K562 (cell line): ENCODE results near the gene MYO10. TPM values are rescaled to one million over a fixed set of nuclear protein-coding genes. Genes with fewer than 3 reads are reported as not detected.

Experiments used
- ATAC-seq: fragments of 200-7000 bp; cut with Tn5 transposase; 3 replicates; pipeline ENCODE4 v1.9.1; 2020; ENCODE audit warnings: moderate library complexity
- BruUV-seq: library from RNA; stranded (reverse); fragments of 400-500 nt; replicated peaks from 2 replicates; lab custom pipeline; 2021; lab: Mats Ljungman, UMichigan
- CTCF ChIA-PET: fragments of 300-600 bp; formaldehyde crosslinking; extraction: SDS; loops from one replicate; lab custom pipeline; 2021; ENCODE audit warnings: low intra/inter-chr PET ratio; lab: Yijun Ruan, JAX
- POLR2A ChIA-PET: fragments of 300-600, 350-650 bp; sonication (Branson Sonifier 250); formaldehyde crosslinking; extraction: SDS; loops from one replicate; lab custom pipeline; 2021; ENCODE audit warnings: antibody characterized with exemption, inconsistent platforms; lab: Yijun Ruan, JAX
- DNase-seq, 4 experiments: peaks; one replicate each; pipeline versions ENCODE4 v3.0.0 to v3.0.0-alpha.2; 2011 to 2018; ENCODE audit warnings: low spot score in 3 of 4, mixed read lengths in 3 of 4; ENCODE audit errors: extremely low read depth in 1 of 4
- FAIRE-seq: peaks from 2 replicates; lab custom pipeline; 2011; peaks lifted over from hg19 to GRCh38; lab: Jason Lieb, UNC
- H2AFZ ChIP-seq: 2 replicates; pipeline ENCODE4 v1.6.0; 2011; ENCODE audit warnings: low read depth, low read length, control low read depth, inconsistent platforms
- H3K27ac ChIP-seq: fragments of 200-600 bp; 3 replicates; pipeline ENCODE4 v1.8.0; 2011; ENCODE audit warnings: low read depth, mild to moderate bottlenecking, control low read depth, inconsistent platforms, low read length, moderate library complexity, mixed read lengths; ENCODE audit errors: extremely low read depth
- H3K27me3 ChIP-seq, 2 experiments: fragments of 300-600 bp in 1 of 2; 2 replicates in 1 of 2; 3 replicates in 1 of 2; pipeline versions ENCODE4 v1.6.0 to v1.8.0; 2011; ENCODE audit warnings: inconsistent platforms in 2 of 2, low read length in 2 of 2, mild to moderate bottlenecking in 1 of 2, mixed read lengths in 1 of 2, moderate library complexity in 1 of 2; ENCODE audit not compliant: control insufficient read depth in 2 of 2, insufficient read depth in 2 of 2
- H3K36me3 ChIP-seq: fragments of 300-600 bp; 3 replicates; pipeline ENCODE4 v1.8.0; 2011; ENCODE audit warnings: mild to moderate bottlenecking, low read length, inconsistent platforms; ENCODE audit not compliant: control insufficient read depth, insufficient read depth
- H3K4me1 ChIP-seq, 2 experiments: fragments of 200-600 bp in 1 of 2; replicated peaks in 1 of 2; 2 replicates in 1 of 2; 3 replicates in 1 of 2; pipeline versions ENCODE4 v1.5.1 to v1.8.0; 2011; ENCODE audit warnings: inconsistent platforms in 2 of 2, low read length in 2 of 2, mild to moderate bottlenecking in 1 of 2, mixed read lengths in 1 of 2, moderate library complexity in 1 of 2; ENCODE audit not compliant: control insufficient read depth in 2 of 2, insufficient read depth in 2 of 2
- H3K4me2 ChIP-seq: 2 replicates; pipeline ENCODE4 v1.6.1; 2011; ENCODE audit warnings: low read length, control low read depth, inconsistent platforms, mixed read lengths; ENCODE audit not compliant: insufficient read depth
- H3K4me3 ChIP-seq: fragments of 200-600 bp; sonication (generic), shearing (Covaris generic); 2 replicates; pipeline ENCODE4 v1.5.1; 2016; ENCODE audit warnings: control low read depth, inconsistent platforms
- H3K79me2 ChIP-seq: fragments of 200-600 bp; 3 replicates; pipeline ENCODE4 v1.8.0; 2011; ENCODE audit warnings: low read length, inconsistent platforms; ENCODE audit not compliant: control insufficient read depth, insufficient read depth
- H3K9ac ChIP-seq, 2 experiments: 2 replicates each; pipeline versions ENCODE4 v1.6.0 to v1.6.1; 2011; ENCODE audit warnings: low read depth in 2 of 2, low read length in 2 of 2, control low read depth in 1 of 2, inconsistent platforms in 1 of 2, mild to moderate bottlenecking in 1 of 2, mixed read lengths in 1 of 2; ENCODE audit not compliant: insufficient read depth in 1 of 2
- H3K9me1 ChIP-seq: one replicate; pipeline ENCODE4 v1.6.0; 2011; ENCODE audit warnings: inconsistent platforms, mild to moderate bottlenecking, low read length, moderate library complexity; ENCODE audit not compliant: control insufficient read depth, insufficient read depth
- H3K9me3 ChIP-seq: replicated peaks from 2 replicates; pipeline ENCODE4 v1.5.1; 2011; ENCODE audit warnings: low read depth, low read length, inconsistent platforms; ENCODE audit not compliant: control insufficient read depth, insufficient read depth
- H4K20me1 ChIP-seq: replicated peaks from 2 replicates; pipeline ENCODE4 v1.6.1; 2011; ENCODE audit warnings: low read length, inconsistent platforms, mixed read lengths; ENCODE audit not compliant: control insufficient read depth, insufficient read depth
- HMG20B ChIP-seq: fragments of 250-450 bp; sonication (Bioruptor Pico); IDR thresholded peaks from 2 replicates; pipeline ENCODE4 v1.5.0; 2021; ENCODE audit warnings: mild to moderate bottlenecking
- HNRNPLL ChIP-seq: fragments of 200-400 bp; formaldehyde crosslinking; IDR thresholded peaks from 2 replicates; pipeline ENCODE4 v1.6.1; 2017; ENCODE audit warnings: low read length, low read depth, mild to moderate bottlenecking; ENCODE audit not compliant: poor library complexity, severe bottlenecking
- LARP7 ChIP-seq: fragments of 450-650 bp; IDR thresholded peaks from 2 replicates; pipeline ENCODE4 v1.6.1; 2016
- MEIS2 ChIP-seq: fragments of 450-650 bp; IDR thresholded peaks from 2 replicates; pipeline ENCODE4 v1.6.1; 2014; ENCODE audit warnings: mild to moderate bottlenecking; ENCODE audit not compliant: partially characterized antibody
- NR2C2 ChIP-seq, 2 experiments: fragments of 200-800 bp in 1 of 2; sonication (Bioruptor generic) in 1 of 2; sonication (generic) in 1 of 2; formaldehyde crosslinking in 1 of 2; IDR thresholded peaks; 2 replicates each; pipeline versions ENCODE4 v1.6.1 to v1.8.0; 2016 to 2022; ENCODE audit warnings: mild to moderate bottlenecking in 1 of 2, missing compliant biosample characterization in 1 of 2, missing genetic modification characterization in 1 of 2, missing genetic modification reagents in 1 of 2
- ZNF124 ChIP-seq: sonication (generic); formaldehyde crosslinking; IDR thresholded peaks from 2 replicates; pipeline ENCODE4 v1.8.1; 2022; ENCODE audit warnings: missing genetic modification reagents
- WGBS: fragments of 100-300 bp; shearing (Covaris generic); methylation state at CpG from one replicate; pipeline ENCODE4 v1.1.6; 2016; ENCODE audit warnings: low coverage, mixed read lengths; ENCODE audit not compliant: insufficient coverage; ENCODE audit errors: missing lambda C conversion rate; 5-methylcytosine and 5-hydroxymethylcytosine counted together
- in situ Hi-C: fragments of 300-500 bp; cut with MboI; formaldehyde crosslinking; loops from 4 replicates; pipeline ENCODE4 v1.15.0; 2018; ENCODE audit warnings: inconsistent platforms, mixed read lengths
- intact Hi-C: fragments of 100-400 bp; cut with micrococcal nuclease; formaldehyde crosslinking; loops from 2 replicates; pipeline ENCODE4 v1.14.2; 2022
- polyA plus RNA-seq, 8 experiments: library from polyadenylated mRNA; depleted of rRNA in 4 of 8; stranded (reverse) in 5 of 8; unstranded in 3 of 8; fragments of >200 nt; fragmentation: Nextera tagmentation in 2 of 8; fragmentation: Illumina TruSeq in 1 of 8; extraction: Ambion mirVana in 2 of 8; extraction: Trizol in 1 of 8; gene quantifications; 2 replicates each; pipeline versions ENCODE4 v1.2.1 to v1.2.3, GENCODE V29; 2011 to 2014; ENCODE audit warnings: inconsistent platforms in 1 of 8, missing spikeins in 1 of 8
- total RNA-seq, 7 experiments: library from RNA; depleted of rRNA in 6 of 7; stranded (reverse); fragments of >200 nt in 6 of 7; fragmentation: Illumina TruSeq in 2 of 7; extraction: Trizol in 2 of 7; gene quantifications; 2 replicates each; pipeline versions ENCODE4 v1.2.1 to v1.2.3, GENCODE V29; 2011 to 2021; ENCODE audit warnings: low replicate concordance in 1 of 7
- TF ChIP-seq, protein P1 (sequence below), 2 experiments: fragments of 450-650 bp in 1 of 2; IDR thresholded peaks; 2 replicates each; pipeline ENCODE4 v1.6.1; 2011 to 2017; ENCODE audit warnings: low read depth in 2 of 2, antibody characterized with exemption in 1 of 2, borderline replicate concordance in 1 of 2, low read length in 1 of 2, mild to moderate bottlenecking in 1 of 2, mixed read lengths in 1 of 2; ENCODE audit not compliant: control insufficient read depth in 1 of 2
- TF ChIP-seq, protein P2 (sequence below): fragments of 450-650 bp; conservative IDR thresholded peaks from 2 replicates; pipeline ENCODE4 v1.6.1; 2016; ENCODE audit warnings: missing genetic modification characterization, low read depth, mild to moderate bottlenecking, missing compliant biosample characterization, moderate library complexity
- TF ChIP-seq, protein P3 (sequence below): fragments of 250-450 bp; sonication (Bioruptor Pico); IDR thresholded peaks from 2 replicates; pipeline ENCODE4 v1.4.0; 2020
- TF ChIP-seq, protein P4 (sequence below): fragments of 250-450 bp; sonication (Bioruptor Pico); IDR thresholded peaks from 2 replicates; pipeline ENCODE4 v1.8.0; 2021; ENCODE audit warnings: mild to moderate bottlenecking, moderate library complexity

Gene MYO10
- total and polyA plus RNA-seq, 9 of the 15 experiments (the other 6 are each of a cell fraction or from before 2014, with no cell fraction given), result 0.04 to 0.24 TPM; not detected in 7

- DNase-seq, result no peak
- in situ Hi-C loops, result no loop called here
- TF ChIP-seq ZNF124 (CRISPR knock-in tag) (no peak), HMG20B (CRISPR knock-in tag) (no peak), NR2C2 (CRISPR knock-in tag; IDR thresholded peaks at IDR 0.05) (no peak), NR2C2 (tag; IDR thresholded peaks at IDR 0.05) (no peak), HNRNPLL (no peak), LARP7 (no peak), MEIS2 (no peak)
- TF ChIP-seq, protein P1, sequence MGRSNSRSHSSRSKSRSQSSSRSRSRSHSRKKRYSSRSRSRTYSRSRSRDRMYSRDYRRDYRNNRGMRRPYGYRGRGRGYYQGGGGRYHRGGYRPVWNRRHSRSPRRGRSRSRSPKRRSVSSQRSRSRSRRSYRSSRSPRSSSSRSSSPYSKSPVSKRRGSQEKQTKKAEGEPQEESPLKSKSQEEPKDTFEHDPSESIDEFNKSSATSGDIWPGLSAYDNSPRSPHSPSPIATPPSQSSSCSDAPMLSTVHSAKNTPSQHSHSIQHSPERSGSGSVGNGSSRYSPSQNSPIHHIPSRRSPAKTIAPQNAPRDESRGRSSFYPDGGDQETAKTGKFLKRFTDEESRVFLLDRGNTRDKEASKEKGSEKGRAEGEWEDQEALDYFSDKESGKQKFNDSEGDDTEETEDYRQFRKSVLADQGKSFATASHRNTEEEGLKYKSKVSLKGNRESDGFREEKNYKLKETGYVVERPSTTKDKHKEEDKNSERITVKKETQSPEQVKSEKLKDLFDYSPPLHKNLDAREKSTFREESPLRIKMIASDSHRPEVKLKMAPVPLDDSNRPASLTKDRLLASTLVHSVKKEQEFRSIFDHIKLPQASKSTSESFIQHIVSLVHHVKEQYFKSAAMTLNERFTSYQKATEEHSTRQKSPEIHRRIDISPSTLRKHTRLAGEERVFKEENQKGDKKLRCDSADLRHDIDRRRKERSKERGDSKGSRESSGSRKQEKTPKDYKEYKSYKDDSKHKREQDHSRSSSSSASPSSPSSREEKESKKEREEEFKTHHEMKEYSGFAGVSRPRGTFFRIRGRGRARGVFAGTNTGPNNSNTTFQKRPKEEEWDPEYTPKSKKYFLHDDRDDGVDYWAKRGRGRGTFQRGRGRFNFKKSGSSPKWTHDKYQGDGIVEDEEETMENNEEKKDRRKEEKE (IDR thresholded peaks at IDR 0.05; ENCODE audit: borderline replicate concordance in 1 of 2, control insufficient read depth in 1 of 2, low read depth in 2 of 2, low read length in 1 of 2), result no peak
- TF ChIP-seq, protein P2, sequence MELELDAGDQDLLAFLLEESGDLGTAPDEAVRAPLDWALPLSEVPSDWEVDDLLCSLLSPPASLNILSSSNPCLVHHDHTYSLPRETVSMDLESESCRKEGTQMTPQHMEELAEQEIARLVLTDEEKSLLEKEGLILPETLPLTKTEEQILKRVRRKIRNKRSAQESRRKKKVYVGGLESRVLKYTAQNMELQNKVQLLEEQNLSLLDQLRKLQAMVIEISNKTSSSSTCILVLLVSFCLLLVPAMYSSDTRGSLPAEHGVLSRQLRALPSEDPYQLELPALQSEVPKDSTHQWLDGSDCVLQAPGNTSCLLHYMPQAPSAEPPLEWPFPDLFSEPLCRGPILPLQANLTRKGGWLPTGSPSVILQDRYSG (tag), result no peak
- TF ChIP-seq, protein P3, sequence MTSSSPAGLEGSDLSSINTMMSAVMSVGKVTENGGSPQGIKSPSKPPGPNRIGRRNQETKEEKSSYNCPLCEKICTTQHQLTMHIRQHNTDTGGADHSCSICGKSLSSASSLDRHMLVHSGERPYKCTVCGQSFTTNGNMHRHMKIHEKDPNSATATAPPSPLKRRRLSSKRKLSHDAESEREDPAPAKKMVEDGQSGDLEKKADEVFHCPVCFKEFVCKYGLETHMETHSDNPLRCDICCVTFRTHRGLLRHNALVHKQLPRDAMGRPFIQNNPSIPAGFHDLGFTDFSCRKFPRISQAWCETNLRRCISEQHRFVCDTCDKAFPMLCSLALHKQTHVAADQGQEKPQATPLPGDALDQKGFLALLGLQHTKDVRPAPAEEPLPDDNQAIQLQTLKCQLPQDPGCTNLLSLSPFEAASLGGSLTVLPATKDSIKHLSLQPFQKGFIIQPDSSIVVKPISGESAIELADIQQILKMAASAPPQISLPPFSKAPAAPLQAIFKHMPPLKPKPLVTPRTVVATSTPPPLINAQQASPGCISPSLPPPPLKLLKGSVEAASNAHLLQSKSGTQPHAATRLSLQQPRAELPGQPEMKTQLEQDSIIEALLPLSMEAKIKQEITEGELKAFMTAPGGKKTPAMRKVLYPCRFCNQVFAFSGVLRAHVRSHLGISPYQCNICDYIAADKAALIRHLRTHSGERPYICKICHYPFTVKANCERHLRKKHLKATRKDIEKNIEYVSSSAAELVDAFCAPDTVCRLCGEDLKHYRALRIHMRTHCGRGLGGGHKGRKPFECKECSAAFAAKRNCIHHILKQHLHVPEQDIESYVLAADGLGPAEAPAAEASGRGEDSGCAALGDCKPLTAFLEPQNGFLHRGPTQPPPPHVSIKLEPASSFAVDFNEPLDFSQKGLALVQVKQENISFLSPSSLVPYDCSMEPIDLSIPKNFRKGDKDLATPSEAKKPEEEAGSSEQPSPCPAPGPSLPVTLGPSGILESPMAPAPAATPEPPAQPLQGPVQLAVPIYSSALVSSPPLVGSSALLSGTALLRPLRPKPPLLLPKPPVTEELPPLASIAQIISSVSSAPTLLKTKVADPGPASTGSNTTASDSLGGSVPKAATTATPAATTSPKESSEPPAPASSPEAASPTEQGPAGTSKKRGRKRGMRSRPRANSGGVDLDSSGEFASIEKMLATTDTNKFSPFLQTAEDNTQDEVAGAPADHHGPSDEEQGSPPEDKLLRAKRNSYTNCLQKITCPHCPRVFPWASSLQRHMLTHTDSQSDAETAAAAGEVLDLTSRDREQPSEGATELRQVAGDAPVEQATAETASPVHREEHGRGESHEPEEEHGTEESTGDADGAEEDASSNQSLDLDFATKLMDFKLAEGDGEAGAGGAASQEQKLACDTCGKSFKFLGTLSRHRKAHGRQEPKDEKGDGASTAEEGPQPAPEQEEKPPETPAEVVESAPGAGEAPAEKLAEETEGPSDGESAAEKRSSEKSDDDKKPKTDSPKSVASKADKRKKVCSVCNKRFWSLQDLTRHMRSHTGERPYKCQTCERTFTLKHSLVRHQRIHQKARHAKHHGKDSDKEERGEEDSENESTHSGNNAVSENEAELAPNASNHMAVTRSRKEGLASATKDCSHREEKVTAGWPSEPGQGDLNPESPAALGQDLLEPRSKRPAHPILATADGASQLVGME, result no peak
- TF ChIP-seq, protein P4, sequence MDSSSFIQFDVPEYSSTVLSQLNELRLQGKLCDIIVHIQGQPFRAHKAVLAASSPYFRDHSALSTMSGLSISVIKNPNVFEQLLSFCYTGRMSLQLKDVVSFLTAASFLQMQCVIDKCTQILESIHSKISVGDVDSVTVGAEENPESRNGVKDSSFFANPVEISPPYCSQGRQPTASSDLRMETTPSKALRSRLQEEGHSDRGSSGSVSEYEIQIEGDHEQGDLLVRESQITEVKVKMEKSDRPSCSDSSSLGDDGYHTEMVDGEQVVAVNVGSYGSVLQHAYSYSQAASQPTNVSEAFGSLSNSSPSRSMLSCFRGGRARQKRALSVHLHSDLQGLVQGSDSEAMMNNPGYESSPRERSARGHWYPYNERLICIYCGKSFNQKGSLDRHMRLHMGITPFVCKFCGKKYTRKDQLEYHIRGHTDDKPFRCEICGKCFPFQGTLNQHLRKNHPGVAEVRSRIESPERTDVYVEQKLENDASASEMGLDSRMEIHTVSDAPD (CRISPR knock-in tag), result no peak
These were observed 44.9 kb upstream of the MYO10 start for GRCh38 chr5:16980983-16981382.

More at GRCh38 chr5:16980983-16981382, 44.9 kb upstream of the MYO10 start:
- ATAC-seq (no peak), FAIRE-seq (no peak)
- intact Hi-C loops, result no loop called here
- Histone ChIP-seq H3K27me3 (no peaks in the 10 kb centered on the region), H3K4me3 (no peak overlapping the region), H3K9me1 (no peaks in the 10 kb centered on the region), H4K20me1 (no peaks in the 10 kb centered on the region), H3K9me3 (no peaks in the 10 kb centered on the region), H3K4me1 (no peaks in the 10 kb centered on the region), H3K36me3 (no peaks in the 10 kb centered on the region), H3K79me2 (no peaks in the 10 kb centered on the region), H3K4me2 (no peak overlapping the region), H2AFZ (no peak overlapping the region), H3K27ac (no peak overlapping the region), H3K9ac (no peak overlapping the region)
- no TSS peak for BruUV-seq
- WGBS, result 0% methylated on average over 3 of the region's 3 CpGs
- POLR2A ChIA-PET, result interaction anchor here (0.7 kb wide), 1 partner anchor 332 kb away, joined by 3 read pairs; no protein-coding TSS in a partner anchor
- CTCF ChIA-PET, result no interaction called here
